ENCODE data around the gene TKTL1.
"Not testable (repeated sequence)": the region's sequence is repeated elsewhere in the genome, so short reads cannot be mapped to it uniquely, and the experiment has no call there.

Gene TKTL1

GRCh38 chrX:154309041-154309775 lies 13.6 kb downstream of the TKTL1 start:
- DNase-seq (ENCODE audit: low read depth), result no peak

GRCh38 chrX:154310616-154311536 lies 15.3 kb downstream of the TKTL1 start:
- no peak for DNase-seq (ENCODE audit: low read depth)

- no peak for DNase-seq (ENCODE audit: low read depth)
Observed at GRCh38 chrX:154312116-154312515, 16.5 kb downstream of the TKTL1 start.

DNA sequence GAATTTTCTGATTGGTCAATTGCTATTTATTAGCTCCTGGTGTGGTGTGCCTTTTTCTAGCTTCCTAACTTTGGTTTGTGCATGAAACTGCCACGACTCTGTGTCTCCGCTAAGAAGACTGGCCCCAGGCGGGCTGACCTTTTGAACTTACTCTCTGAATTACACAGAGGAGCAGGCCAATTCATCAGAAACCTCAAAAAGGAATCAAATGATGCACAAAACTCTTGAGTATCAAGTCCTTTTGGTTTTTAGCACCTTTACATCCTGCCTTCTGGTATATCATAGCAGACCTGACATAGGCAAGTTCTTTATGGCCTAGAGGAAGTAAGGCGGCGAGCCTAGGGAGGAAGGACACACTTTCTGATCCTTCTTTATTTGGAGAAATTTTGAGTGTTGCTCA lies 17.6 kb downstream of the TKTL1 start:
- no peak for DNase-seq (ENCODE audit: low read depth)

DNA sequence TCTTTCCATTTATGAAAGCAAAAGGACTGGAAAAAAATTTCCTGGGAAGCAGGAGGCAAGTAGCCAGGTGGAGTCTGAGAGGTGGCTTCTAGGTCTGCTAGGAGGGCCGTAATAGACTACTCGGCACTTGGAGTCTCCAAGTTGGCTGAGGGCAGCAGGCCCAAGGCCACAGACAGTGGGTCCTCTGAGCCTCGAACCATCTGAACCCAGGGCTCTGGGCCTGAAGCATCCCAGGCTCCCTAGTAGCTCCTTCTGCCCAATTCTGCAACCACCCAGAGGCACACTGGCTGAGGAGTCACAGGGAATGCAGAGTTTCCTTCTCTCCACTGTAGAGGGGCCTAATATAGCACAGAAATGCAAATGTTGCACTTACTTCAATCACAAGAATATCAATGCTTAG lies 19.8 kb downstream of the TKTL1 start:
- DNase-seq (ENCODE audit: low read depth), result no peak

- no peak for DNase-seq (ENCODE audit: low read depth)
Observed at GRCh38 chrX:154317391-154317995, 21.9 kb downstream of the TKTL1 start.

DNA sequence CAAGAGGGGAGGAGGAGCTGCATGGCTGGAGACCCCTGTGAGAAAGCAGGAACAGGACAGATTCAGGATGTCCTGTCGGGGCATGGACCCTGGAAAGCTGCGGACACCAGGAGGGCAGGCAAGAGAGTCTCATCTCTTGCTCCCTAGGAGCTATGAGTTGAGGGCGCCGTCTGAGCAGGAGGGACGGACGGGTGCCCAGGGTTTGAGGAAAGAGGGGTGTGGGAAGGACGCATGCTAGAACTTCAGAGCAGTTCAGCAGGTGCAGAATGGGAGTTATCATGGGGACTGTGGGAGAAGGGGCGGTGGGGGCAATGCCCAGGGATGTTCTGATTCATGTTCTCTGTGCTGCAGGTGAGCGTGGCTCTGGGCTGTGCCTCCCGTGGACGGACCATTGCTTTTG lies 24.8 kb downstream of the TKTL1 start:
- no peak for DNase-seq (ENCODE audit: low read depth)

DNA sequence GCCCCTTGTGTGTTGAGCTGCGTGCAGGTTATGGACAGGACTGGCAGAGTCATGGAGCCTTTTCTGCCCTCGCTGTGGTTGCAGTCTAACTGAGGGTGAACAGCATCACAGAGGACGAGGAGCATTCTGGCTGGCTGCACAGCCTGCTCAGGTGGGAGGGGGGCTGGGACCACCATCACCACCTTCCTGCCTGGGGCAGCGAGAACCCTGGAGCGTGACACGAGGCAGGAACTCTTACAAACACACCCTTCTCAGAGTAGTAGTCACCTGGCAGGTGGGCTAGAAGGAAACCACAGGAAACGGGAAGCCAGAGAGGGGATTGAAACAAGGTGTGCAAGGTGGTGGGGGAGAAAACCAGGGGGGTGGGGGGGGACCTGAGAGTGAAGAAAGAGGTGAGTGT lies 25.6 kb downstream of the TKTL1 start:
- no peak for DNase-seq (ENCODE audit: low read depth)

DNA sequence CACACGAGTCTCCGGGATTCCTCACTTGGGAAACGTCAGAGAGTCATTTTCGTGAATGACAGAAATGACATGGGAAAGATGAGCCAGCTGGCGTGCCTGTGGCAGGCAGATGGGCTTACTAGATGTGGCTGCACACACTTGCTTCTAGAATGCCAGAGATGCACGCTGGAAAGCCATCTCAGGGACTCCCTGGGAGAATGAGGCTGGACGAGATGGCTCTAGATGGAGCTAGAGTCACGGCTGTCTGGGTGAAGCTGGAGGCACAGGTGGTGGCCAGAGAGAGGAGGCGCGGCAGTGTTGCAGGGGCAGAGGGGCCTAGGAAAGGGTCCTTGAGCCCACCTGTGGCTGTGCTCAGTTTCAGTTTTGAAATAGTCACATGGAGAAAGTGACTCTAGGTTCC lies 26.0 kb downstream of the TKTL1 start:
- no peak for DNase-seq (ENCODE audit: low read depth)

GRCh38 chrX:154322890-154323289 lies 27.3 kb downstream of the TKTL1 start:
- DNase-seq (ENCODE audit: low read depth), result no peak

DNA sequence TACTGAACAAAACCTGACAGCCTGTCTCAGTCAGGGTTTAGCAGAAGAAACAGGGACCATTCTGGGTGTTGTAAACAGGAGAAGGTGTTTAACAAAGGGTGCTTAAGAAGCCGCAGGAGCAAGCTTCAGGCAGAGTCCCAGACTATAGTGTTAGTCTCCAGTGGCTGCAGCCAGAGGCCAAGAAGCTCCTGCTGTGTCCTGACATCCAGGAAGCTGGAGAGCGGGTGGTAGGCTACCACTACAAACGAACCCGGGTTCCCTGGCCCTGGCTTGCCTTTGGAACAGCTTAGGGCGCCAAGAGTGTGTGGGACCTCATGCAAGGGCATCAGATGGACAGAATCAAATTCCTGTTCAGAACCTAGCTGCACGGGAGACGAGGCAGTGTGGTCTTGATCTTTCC lies 27.9 kb downstream of the TKTL1 start:
- no peak for DNase-seq (ENCODE audit: low read depth)

DNA sequence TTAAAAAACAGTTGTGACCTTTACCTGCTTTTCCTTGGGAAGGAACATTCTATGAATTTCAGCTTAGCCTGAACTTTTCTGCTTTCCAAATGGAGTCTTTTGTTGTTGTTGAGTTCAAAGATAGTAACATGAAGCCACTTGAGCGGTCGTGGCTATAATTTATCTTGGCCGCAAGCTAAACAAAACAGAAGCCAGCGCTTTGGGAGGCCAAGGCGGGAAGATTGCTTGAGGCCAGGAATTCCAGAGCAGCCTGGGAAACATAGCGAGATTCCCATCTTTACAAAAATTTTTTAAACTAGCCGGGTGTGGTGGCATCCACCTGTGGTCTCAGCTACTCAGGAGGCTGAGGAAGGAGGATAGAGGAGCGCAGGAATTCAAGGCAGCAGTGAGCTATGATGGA lies 29.9 kb downstream of the TKTL1 start:
- no peak for DNase-seq (ENCODE audit: low read depth)

GRCh38 chrX:154327038-154327820 lies 31.6 kb downstream of the TKTL1 start:
- no peak for DNase-seq (ENCODE audit: low read depth)

DNA sequence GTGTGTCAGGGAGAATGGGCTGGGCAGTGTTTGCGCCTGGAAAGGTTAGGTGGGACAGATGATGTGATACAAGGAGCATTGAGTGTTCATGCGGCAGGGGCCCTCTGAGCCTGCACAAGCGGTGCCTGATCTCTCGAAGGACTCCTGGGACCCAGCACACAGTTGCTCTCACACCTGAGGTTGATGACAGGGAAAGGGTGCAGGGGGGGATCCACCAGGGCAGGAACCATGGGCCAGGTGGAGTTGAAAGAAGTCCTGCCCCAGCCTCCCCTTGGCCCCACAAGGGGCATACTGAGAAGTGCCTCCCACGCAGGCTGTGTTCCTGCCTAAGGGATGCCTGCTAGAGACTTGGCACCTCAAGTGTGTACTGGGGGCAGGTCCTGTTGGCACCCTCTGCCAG lies 33.1 kb downstream of the TKTL1 start:
- DNase-seq (ENCODE audit: low read depth), result no peak

- no peak for DNase-seq (ENCODE audit: low read depth)
Observed at GRCh38 chrX:154329294-154329693, 33.7 kb downstream of the TKTL1 start.

DNA sequence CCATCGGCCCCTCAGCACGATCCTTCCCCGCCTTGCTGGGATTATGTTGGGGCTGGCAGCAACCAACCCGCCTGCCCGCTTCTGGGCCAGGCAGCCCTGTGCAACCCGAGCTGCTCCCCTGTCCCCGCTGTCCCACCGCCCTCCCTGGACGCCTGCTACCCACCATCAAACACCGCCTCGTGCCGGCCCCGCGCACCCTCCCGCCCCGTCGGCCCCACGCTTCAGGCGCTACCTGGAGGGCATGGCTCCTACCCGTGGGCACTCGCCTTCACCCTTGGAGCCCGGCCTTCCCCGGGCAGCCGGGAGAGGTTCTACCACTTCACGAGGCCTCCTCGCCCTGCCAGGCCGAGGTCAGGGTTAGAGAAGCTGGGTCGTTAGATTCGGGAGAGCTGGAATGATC lies 37.0 kb downstream of the TKTL1 start:
- no peak for DNase-seq (ENCODE audit: low read depth)

DNA sequence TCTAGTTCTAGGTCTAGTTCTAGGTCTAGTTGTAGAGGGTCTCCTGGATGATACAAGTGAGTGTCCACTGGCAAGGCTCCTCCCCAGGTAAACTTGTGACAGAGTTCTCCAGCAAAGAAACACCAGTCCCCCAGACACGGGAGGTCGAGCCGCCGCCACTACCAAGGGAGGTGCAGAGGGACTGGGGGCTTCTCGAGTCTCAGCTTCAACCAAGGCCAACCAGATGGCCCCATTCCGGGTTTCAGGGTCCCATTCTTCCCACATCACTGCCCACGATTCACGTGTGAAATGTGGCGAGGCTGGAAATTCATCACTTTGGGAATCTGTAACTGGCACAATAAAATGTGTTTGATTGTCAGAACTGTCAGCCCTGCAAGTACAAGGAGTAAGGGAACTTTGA lies 37.5 kb downstream of the TKTL1 start:
- DNase-seq (ENCODE audit: low read depth), result no peak

- no peak for DNase-seq (ENCODE audit: low read depth)
Observed at GRCh38 chrX:154333837-154334271, 38.3 kb downstream of the TKTL1 start.

GRCh38 chrX:154334496-154334895 lies 38.9 kb downstream of the TKTL1 start:
- no peak for DNase-seq (ENCODE audit: low read depth)

DNA sequence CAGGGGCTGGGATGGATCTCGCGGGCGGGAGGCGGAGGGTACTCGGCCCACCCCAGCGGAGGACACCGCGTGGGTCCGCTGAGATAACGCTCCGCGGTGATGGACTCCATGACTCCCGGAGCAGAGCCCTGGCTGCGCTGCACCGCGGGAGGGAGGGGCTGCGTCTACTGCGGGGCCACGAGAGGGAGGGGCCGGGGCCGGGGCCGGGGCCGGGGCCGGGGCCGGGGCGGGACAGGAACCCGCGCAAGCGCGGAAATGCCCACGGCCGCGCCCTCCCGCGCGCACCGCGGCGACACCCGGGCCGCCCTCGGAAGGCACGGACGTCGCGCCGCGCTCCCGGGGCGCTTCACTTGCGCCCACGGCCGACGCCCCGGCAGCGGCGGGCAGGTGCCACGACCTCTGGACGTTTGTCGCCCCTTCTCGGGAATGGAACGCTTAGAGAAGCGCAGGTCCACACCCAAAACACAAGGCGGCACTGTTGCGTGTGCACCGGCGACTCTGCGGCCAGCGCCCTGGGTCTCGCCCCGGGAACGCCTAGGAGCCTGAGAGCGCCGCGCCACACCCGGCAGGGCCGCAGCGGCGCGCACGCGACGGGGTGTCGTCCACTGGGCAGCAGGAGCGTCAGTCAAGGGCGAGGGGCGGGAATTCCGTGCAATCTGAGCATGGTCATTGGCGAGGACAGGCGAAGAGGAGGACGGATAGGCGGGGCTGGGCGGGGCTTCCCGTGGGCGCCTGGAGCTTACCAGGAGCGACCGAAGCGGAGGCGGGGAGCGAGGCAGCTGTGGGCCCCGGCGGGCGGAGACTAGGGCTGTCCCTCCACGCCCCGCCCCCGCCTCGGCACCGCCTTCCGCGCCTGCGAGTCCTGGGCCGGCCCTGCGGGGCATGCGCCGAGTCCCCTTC lies 46.1 kb downstream of the TKTL1 start:
- not testable (repeated sequence) for DNase-seq (ENCODE audit: low read depth)

DNA sequence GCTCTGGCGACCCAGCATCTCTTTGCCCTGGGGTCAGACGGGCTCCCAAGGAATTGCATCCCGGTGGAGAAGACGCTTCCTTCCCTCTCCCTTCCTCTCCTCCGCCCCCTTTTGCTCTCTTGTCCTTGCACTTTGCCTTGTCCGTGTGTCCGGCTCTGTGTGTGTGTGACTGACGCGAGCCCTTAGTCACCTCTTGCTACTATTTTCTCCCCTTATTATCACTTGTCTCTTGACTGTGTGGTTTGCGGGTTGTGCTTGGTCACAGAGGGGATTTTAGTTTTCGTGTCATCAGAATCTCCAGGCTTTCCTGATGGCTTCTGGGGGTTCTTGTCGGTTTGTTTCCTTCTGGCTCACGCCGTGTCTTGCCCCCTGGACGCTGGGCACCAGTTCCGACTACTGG lies 47.5 kb downstream of the TKTL1 start:
- DNase-seq (ENCODE audit: low read depth), result not testable (repeated sequence)

All from stimulated activated CD4-positive, alpha-beta T cell treated with anti-CD3 and anti-CD28 coated beads, Interleukin-2, amount 100 ng/mL, for 4 hours (primary cell).